Measurements from ENCODE around the gene TOX2.

Gene TOX2

DNA sequence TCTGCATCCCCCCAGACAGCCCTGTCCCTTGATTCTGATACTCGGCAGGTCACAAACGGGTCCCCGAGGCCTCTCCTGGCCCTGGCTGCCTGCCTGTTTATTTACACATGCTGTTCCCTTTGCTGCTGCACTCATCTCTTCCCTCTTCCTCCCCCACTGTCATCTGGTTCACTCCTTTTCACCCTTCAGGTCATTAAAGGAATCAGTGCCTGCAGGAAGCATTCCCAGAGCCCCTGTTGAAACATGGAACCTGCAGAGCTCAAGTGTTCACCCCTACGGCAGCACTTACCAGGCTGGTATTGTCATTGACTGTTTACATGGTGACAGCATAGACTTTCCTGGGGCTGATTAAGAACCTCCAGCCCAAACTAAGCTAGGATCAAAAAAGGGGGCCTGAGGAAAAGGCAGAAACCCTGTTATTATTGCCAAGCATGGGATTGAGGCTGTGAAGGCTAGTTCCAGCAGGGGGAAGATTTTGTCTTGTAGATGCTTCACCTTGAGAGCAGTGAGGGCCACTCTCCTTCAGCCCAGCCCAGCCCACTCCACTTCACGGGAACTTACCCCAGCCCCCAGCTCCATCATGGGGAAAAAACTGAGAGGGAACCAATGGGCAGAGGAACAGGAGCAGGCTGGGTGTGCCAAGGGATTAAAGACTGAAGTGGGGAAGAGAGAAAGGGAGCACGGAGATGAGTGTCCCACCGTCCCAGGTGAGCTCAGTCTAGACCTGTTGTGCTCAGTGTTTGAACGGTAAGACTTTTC is 199.1 kb downstream of the TOX2 start:
- no peak for DNase-seq

DNA sequence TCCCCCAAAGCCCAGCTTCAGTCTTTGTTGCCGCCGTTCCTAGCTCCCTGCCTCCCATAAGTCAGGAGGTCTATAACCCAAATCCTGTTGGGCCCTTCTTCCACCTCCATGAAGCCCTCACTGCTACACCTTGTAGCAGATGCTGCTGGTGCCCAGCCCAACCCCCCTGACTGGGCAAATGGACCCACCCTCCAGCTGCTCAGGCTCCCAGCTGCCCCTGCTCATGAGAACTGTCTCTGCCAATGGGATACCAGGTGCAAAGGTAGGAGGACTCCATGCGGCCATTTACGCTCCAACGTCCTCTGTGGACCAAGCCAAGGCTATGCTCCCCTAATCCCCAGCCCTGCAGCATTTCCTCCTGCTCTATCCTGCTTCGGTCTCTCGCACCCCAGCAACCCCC is 200.5 kb downstream of the TOX2 start:
- no peak for DNase-seq

DNA sequence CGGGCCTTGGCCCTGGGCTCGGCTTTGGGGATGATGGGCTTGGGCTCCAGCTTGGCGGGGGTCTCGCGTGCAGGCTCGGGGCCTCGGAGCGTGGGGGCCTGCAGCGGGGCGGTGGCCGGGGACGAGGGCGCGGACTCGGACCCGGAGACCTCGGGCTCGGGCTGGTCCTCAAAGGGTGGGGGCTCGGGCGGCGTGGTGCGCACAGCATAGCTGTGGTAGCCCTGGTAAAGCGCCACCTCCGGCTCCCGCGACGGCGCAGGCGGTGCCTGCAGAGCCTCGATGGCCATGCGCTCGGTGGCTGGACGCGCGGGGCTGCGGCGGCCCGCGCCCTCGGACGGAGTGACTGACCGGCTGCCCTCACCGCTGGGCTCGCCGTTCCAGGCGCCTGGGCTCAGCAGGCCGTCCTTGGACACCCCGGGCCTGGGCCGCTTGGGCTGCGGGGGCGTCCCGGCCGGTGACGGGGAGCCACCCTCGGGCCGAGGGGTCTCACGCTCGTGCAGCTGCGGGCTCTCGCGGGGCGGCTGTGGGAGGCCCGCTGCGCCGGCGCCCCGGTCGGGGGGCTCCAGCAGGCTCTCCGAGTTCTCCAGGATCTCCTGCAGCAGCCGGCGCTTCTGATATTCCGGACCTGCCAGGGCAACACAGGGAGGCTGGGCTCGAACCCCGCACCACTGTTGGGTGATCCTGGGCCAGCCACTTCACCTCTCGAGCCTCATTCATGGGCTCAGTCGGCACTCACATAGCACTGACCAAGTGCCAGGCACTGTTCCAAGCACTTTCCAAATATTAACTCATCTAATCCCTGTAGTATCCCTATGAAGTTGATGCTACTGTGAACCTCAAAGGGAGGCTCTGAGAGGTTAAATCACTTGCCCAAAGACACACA is 201.4 kb downstream of the TOX2 start:
- no peak for DNase-seq

DNA sequence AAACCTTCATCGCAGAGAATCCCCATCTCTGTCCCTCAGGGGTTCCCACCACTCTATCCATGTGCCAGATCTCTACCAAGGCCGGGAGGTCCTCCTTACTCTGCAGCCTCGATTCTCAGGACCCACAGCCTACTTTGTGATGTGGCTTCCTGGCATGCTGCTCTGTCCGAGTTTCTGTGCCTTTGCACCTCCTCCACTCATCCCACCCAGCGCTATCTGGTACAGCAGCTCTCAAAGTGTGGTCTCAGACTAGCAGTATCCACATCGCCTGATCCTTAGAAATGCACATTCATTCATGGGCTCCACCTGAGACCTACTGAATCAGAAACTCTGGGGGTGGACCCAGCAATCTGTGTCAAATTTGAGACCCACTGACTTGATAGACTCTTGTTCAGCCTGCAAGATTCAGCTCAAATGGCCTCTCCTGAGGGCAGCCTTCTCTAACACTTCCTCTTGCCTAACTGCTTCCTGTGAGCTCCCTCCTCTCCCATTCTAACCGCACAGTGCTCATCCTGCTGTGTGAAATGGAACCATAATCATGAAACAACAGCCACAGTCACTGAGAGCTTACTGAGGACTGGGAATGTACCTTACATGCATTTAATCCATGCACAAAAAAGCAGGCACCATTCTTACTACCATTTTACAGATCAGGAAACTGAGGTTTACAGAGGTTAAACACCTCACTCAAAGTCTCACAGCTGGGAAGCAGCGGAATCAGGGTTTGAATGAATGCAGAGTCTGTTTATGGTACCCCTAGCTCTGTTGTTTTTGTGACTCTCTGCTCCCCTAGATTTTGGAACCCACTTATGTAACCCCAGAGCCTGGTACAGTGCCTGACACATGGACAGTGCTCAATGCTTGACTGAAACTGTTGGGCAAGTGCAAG is 202.9 kb downstream of the TOX2 start:
- no peak for DNase-seq

DNA sequence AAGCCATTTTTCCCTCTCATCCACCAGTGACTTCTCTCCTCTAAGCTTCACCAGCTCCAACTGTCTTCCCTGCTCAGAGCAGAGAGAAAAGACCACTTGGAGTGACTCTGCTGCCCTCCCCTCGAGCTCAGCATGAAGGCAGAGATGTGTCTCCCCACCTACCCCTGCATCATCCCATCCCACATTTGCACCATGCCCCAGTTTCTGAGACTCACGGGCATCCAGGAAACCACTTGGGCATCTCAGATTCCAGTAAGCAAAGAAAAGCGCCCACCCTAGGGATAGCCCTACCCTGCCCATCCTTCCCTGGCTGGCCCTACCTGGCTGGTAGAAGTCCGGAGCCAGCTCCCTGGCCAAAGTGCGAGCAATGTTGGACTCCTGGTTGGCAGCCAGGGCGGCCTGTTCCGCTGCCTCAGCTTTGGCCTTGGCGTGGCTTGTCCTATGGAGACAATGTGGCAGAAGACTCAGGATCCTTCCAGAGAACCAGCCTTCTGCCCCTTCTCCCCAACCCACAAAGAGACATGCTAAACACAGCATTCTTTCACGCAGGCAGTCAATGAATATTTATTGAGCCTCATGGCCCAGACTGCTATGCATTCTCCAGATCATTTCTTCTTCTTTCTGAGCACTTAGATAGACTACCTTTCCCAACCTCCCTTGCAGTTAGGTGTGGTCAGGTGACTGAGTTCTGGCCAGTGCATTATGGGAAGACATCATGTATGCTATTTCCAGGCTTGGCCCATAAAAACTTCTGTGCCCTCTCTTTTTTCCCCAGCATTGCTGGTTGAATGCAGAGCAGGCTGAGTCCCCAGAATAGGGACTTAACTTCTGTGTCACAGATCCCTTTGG is 203.8 kb downstream of the TOX2 start:
- no peak for DNase-seq

All from NCI-H2081 treated with DMSO at 0.1 percent for 48 hours (cell line).